Nephron progenitor cell (in vitro differentiated cells): ENCODE results near the gene CRISPLD2.
"Not testable (repeated sequence)": the region's sequence is repeated elsewhere in the genome, so short reads cannot be mapped to it uniquely, and the experiment has no call there.

Experiments used
- DNase-seq: peaks from one replicate; pipeline ENCODE4 v3.0.0; 2021
- H3K27ac Mint-ChIP-seq: 2 replicates; pipeline ENCODE4 v1.8.0; 2021; ENCODE audit warnings: mild to moderate bottlenecking, moderate library complexity, mixed read lengths
- H3K27me3 Mint-ChIP-seq: 2 replicates; pipeline ENCODE4 v1.8.0; 2021; ENCODE audit warnings: mild to moderate bottlenecking, low read depth, mixed read lengths; ENCODE audit not compliant: poor library complexity
- H3K36me3 Mint-ChIP-seq: 2 replicates; pipeline ENCODE4 v1.8.0; 2021; ENCODE audit warnings: low read depth, mixed read lengths
- H3K4me1 Mint-ChIP-seq: 2 replicates; pipeline ENCODE4 v1.8.0; 2021; ENCODE audit warnings: mixed read lengths
- H3K4me3 Mint-ChIP-seq: 2 replicates; pipeline ENCODE4 v1.8.0; 2021; ENCODE audit warnings: mild to moderate bottlenecking, moderate library complexity, mixed read lengths
- H3K9me3 Mint-ChIP-seq: 2 replicates; pipeline ENCODE4 v1.8.0; 2021; ENCODE audit warnings: mild to moderate bottlenecking, moderate library complexity, mixed read lengths
- TF ChIP-seq, protein P1 (sequence below): fragments of 200-600 bp; sonication (generic); IDR thresholded peaks from 2 replicates; pipeline ENCODE4 v1.5.0; 2021; ENCODE audit warnings: antibody characterized with exemption

CRISPLD2 gene

GRCh38 chr16:84829168-84829965 is 9.6 kb downstream of the CRISPLD2 start:
- no peak for DNase-seq
- H3K4me1 Mint-ChIP-seq = peaks cover 26% of the 10 kb centered on the region
- no peak overlapping the region for H3K4me3 Mint-ChIP-seq
- TF ChIP-seq, protein P1, sequence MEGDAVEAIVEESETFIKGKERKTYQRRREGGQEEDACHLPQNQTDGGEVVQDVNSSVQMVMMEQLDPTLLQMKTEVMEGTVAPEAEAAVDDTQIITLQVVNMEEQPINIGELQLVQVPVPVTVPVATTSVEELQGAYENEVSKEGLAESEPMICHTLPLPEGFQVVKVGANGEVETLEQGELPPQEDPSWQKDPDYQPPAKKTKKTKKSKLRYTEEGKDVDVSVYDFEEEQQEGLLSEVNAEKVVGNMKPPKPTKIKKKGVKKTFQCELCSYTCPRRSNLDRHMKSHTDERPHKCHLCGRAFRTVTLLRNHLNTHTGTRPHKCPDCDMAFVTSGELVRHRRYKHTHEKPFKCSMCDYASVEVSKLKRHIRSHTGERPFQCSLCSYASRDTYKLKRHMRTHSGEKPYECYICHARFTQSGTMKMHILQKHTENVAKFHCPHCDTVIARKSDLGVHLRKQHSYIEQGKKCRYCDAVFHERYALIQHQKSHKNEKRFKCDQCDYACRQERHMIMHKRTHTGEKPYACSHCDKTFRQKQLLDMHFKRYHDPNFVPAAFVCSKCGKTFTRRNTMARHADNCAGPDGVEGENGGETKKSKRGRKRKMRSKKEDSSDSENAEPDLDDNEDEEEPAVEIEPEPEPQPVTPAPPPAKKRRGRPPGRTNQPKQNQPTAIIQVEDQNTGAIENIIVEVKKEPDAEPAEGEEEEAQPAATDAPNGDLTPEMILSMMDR = no peak
- no peak overlapping the region for H3K27ac Mint-ChIP-seq
- H3K27me3 Mint-ChIP-seq = peaks cover 49% of the 10 kb centered on the region
- H3K9me3 Mint-ChIP-seq = no peaks in the 10 kb centered on the region
- no peaks in the 10 kb centered on the region for H3K36me3 Mint-ChIP-seq

DNA sequence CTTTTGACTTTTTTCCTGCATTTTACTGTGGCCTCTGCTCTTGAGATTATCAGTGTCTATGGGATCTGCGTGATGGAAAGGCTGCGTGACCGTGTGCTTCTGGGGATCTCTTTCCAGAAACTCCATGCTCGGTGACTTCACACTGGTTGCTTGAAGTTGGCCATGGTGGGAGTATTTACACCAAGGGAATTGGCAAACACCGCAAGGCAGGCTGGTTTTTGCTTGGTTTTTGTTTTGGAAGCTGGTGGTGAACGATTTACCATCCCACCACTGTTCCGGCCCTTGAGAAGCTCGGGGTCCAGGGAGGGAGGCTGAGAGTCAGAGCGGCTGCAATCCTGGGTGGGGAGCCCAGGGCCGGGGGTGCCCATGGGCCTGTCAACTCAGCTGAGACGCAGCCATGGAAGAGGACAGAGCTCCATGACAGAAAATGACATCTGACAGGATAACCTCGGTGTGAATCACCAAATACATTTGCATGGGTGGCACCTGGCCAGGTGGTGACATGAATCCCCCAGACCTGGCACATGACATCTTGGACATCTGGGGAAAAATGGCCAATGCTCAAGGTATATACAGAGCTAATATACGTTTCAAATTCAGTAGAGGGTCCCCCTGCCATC is 11.1 kb downstream of the CRISPLD2 start:
- TF ChIP-seq, protein P1 = no peak
- Mint-ChIP-seq H3K36me3 (no peaks in the 10 kb centered on the region), H3K4me1 (peaks cover 27% of the 10 kb centered on the region), H3K27me3 (peaks cover 56% of the 10 kb centered on the region), H3K27ac (no peak overlapping the region), H3K4me3 (no peak overlapping the region), H3K9me3 (no peaks in the 10 kb centered on the region)
- DNase-seq = no peak

GRCh38 chr16:84831728-84832127 is 11.9 kb downstream of the CRISPLD2 start:
- not testable (repeated sequence) for H3K27ac Mint-ChIP-seq, H3K36me3 Mint-ChIP-seq, H3K4me3 Mint-ChIP-seq, H3K9me3 Mint-ChIP-seq, DNase-seq
- H3K4me1 Mint-ChIP-seq = peaks cover 31% of the 10 kb centered on the region
- peaks cover 62% of the 10 kb centered on the region for H3K27me3 Mint-ChIP-seq

DNA sequence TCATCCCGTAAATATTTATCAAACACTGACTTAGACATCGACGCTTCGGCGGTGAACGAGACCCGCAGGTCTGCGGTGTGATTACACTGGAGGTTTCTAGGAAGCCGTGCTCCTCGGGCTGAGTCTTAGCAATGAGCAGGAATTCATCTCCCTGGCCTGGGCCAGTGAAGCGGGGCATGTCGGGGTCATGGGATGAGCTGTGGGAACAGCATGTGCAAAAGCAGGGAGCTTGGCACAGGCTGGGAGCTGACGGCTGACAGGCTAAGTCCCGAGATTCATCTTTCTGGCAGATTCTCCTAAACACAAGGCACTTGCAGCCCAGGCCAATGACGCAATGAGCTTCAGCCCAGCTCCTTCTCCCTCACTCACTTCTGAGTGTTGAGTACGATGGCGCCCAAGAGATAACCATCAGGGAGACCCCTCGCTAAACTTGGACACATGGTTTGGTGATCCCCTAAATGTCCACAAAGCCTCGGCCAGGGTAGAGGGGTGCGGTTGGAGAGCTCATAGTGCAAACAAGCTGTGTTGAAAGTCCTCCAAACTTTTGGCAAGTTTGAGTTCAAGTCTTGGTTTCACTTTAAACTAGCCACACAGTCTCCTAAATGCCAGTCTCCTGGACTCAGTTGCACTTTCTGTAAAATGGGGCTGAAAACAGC is 12.8 kb downstream of the CRISPLD2 start:
- DNase-seq = no peak

DNA sequence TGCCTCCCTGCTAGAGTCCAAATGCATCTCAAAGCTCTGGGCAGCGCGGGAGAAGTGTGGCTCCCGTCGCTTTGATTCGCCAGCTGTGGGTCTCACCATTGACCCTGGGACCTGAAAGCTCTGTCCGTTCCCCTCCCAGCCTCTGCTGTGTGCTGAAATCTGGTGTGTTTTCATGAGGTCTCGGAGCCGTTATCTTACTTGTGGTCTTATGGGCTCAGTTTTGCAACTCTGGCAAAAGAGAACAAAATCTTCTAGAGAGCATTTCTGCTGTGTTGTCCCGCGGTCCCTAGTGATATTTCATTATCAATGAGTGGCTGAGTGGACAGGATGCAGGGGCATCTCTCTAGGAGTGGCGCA is 13.3 kb downstream of the CRISPLD2 start:
- Mint-ChIP-seq H3K4me1 (peaks cover 20% of the 10 kb centered on the region), H3K27ac (no peak overlapping the region), H3K9me3 (no peaks in the 10 kb centered on the region), H3K27me3 (peaks cover 63% of the 10 kb centered on the region), H3K36me3 (no peaks in the 10 kb centered on the region), H3K4me3 (no peak overlapping the region)
- DNase-seq = no peak
- TF ChIP-seq, protein P1 = no peak

More for the DNA sequence above, 12.8 kb downstream of the CRISPLD2 start:
- Mint-ChIP-seq H3K4me1 (peaks cover 25% of the 10 kb centered on the region), H3K36me3 (no peaks in the 10 kb centered on the region), H3K4me3 (no peak overlapping the region), H3K27me3 (peaks cover 66% of the 10 kb centered on the region), H3K27ac (no peak overlapping the region), H3K9me3 (no peaks in the 10 kb centered on the region)
- TF ChIP-seq, protein P1 = no peak

GRCh38 chr16:84833542-84834402 is 14.0 kb downstream of the CRISPLD2 start:
- H3K4me3 Mint-ChIP-seq = no peak overlapping the region

More at GRCh38 chr16:84833542-84834402, 14.0 kb downstream of the CRISPLD2 start:
- Mint-ChIP-seq H3K9me3 (no peaks in the 10 kb centered on the region), H3K27ac (no peak overlapping the region), H3K36me3 (no peaks in the 10 kb centered on the region), H3K4me1 (peaks cover 19% of the 10 kb centered on the region), H3K27me3 (peaks cover 62% of the 10 kb centered on the region)
- no peak for DNase-seq
- TF ChIP-seq, protein P1 = no peak
